ENCODE measurements around the gene ATXN1. TPM values are rescaled to one million over a fixed set of nuclear protein-coding genes. Genes with fewer than 3 reads are reported as not detected.

Gene ATXN1
- total RNA-seq, 1 experiment from 2014 or later = 5.6 TPM

DNA sequence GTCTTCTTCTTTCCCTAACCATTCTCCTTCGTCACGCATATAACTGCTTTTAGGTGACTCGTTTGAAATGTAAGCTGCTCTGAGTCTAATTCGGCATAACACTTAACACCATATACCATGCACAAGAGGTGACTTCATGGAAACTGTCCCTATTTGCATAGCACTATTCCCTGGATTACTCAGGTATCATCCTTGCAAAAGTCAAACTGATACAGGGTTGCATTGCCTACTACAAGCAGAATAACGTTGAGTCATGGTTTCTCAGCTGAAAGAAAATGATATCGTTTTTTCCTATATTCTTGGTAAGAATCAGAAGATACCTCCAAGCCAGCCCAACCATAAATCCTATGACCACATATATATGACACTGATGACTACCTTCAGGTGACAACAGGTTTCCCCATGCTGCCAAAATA is 227.5 kb downstream of the ATXN1 start:
- Mint-ChIP-seq H3K4me3 (no peak overlapping the region), H3K27me3 (ENCODE audit: low read depth) (no peaks in the 10 kb centered on the region), H3K9me3 (no peaks in the 10 kb centered on the region), H3K27ac (no peak overlapping the region), H3K4me1 (peaks cover 5 to 6% of the 10 kb centered on the region in 2 experiments; a peak in 2 of 4 replicates), H3K36me3 (ENCODE audit: insufficient read depth in 1 of 3, low read depth in 3 of 3) (no peaks in the 10 kb centered on the region)
- H3T11ph ChIP-seq (ENCODE audit: low read length) = no peak overlapping the region
- H3K56ac ChIP-seq (ENCODE audit: insufficient read length, low read depth, low read length) = no peak overlapping the region
- H4K8ac ChIP-seq (replicated peaks; ENCODE audit: insufficient read length, low read depth, low read length) = no peak overlapping the region
- no peak overlapping the region for H3K27ac ChIP-seq (ENCODE audit: insufficient read length, low read depth, low read length)
- no peak overlapping the region for H4K91ac ChIP-seq (ENCODE audit: insufficient read length, low read depth, low read length)
- no peak overlapping the region for H3K4me2 ChIP-seq (ENCODE audit: insufficient read depth, insufficient read length, low read length)
- no peak overlapping the region for H3K14ac ChIP-seq (ENCODE audit: insufficient read depth, low read length)
- DNase-seq = no peak
- H3K79me1 ChIP-seq (ENCODE audit: insufficient read depth, low read depth, low read length, poor library complexity, severe bottlenecking) = no peaks in the 10 kb centered on the region
- no peak overlapping the region for H2AK5ac ChIP-seq (ENCODE audit: insufficient read length, low read length)
- no peak overlapping the region for H3K4ac ChIP-seq (ENCODE audit: low read depth, low read length)
- H4K20me1 ChIP-seq (ENCODE audit: control insufficient read depth, insufficient read depth, insufficient read length) = no peaks in the 10 kb centered on the region
- H2BK20ac ChIP-seq (ENCODE audit: low read depth, low read length, poor library complexity, severe bottlenecking) = no peak overlapping the region
- H3K4me1 ChIP-seq (ENCODE audit: insufficient read depth, low read length) = no peaks in the 10 kb centered on the region
- no peak overlapping the region for H2BK15ac ChIP-seq (ENCODE audit: low read depth, low read length)
- no peak for TF ChIP-seq CTCF (conservative IDR thresholded peaks at IDR 0.05)
- H2BK5ac ChIP-seq (ENCODE audit: insufficient read length, low read length) = no peak overlapping the region
- no peaks in the 10 kb centered on the region for H3K23me2 ChIP-seq (ENCODE audit: insufficient read length, low read depth, low read length, poor library complexity, severe bottlenecking)
- no peak overlapping the region for H2BK12ac ChIP-seq (ENCODE audit: insufficient read length, low read depth, low read length)
- no peak overlapping the region for H3K18ac ChIP-seq (ENCODE audit: insufficient read length, low read depth, low read length)
- H2AFZ ChIP-seq (ENCODE audit: low read length) = no peak overlapping the region
- H4K5ac ChIP-seq (ENCODE audit: insufficient read length, low read depth, low read length) = no peak overlapping the region
- no peaks in the 10 kb centered on the region for H3K9me3 ChIP-seq (ENCODE audit: control insufficient read depth, low read depth, low read length)
- H3K9ac ChIP-seq (ENCODE audit: extremely low read depth, insufficient read length, low read length) = no peak overlapping the region
- no peaks in the 10 kb centered on the region for H3K79me2 ChIP-seq (ENCODE audit: insufficient read depth, low read length)
- no peak overlapping the region for H2BK120ac ChIP-seq (ENCODE audit: low read depth, low read length, poor library complexity, severe bottlenecking)
- no peaks in the 10 kb centered on the region for H3K27me3 ChIP-seq (ENCODE audit: insufficient read depth, low read length)
- H3K23ac ChIP-seq (ENCODE audit: insufficient read length, low read depth, low read length) = no peak overlapping the region
- WGBS (ENCODE audit: extremely low coverage, insufficient read length, low lambda C conversion rate) = no CpG with 5 or more reads among the region's 6 CpGs
